Esophagus muscularis mucosa (tissue), 4 donors: Measurements from ENCODE around the gene UBE2I. TPM values are rescaled to one million over a fixed set of nuclear protein-coding genes. Genes with fewer than 3 reads are reported as not detected.

Source experiments
- DNase-seq: peaks from one replicate; pipeline ENCODE4 v3.0.0-alpha.2; 2017; ENCODE audit errors: extremely low spot score
- H3K27ac ChIP-seq, 4 donors: fragments of 200-600 bp; sonication (generic); replicated peaks in 1 of 4; 1 replicate in 3 of 4; 2 replicates in 1 of 4; pipeline ENCODE4 v1.5.1; 2016 to 2019; ENCODE audit warnings: mild to moderate bottlenecking in 1 of 4
- H3K27me3 ChIP-seq, 4 donors: fragments of 200-600 bp; sonication (generic); one replicate each; pipeline versions ENCODE4 v1.5.1 to v1.6.0; 2016 to 2019
- H3K36me3 ChIP-seq, 4 donors: fragments of 200-600 bp; sonication (generic); one replicate each; pipeline ENCODE4 v1.5.1; 2016 to 2019
- H3K4me1 ChIP-seq, 4 donors: fragments of 200-600 bp; sonication (generic); one replicate each; pipeline ENCODE4 v1.5.1; 2016 to 2019
- H3K4me3 ChIP-seq, 4 donors: fragments of 200-600 bp; sonication (generic); 1 replicate in 2 of 4; 2 replicates in 2 of 4; pipeline ENCODE4 v1.5.1; 2016 to 2019; ENCODE audit warnings: mild to moderate bottlenecking in 4 of 4, moderate library complexity in 1 of 4
- H3K9me3 ChIP-seq, 4 donors: fragments of 200-600 bp; sonication (generic); 1 replicate in 3 of 4; 2 replicates in 1 of 4; pipeline ENCODE4 v1.5.1; 2016 to 2019
- CTCF ChIP-seq, 3 experiments: fragments of 200-600 bp in 2 of 3; fragments of 450-650 bp in 1 of 3; sonication (generic) in 2 of 3; IDR thresholded peaks; one replicate each; pipeline ENCODE4 v1.5.1; 2017 to 2019; ENCODE audit warnings: antibody characterized with exemption in 3 of 3, mild to moderate bottlenecking in 2 of 3, moderate library complexity in 1 of 3
- EP300 ChIP-seq: sonication (generic); formaldehyde crosslinking; IDR thresholded peaks from one replicate; pipeline ENCODE4 v1.6.1; 2017; ENCODE audit warnings: antibody characterized with exemption
- POLR2A ChIP-seq: fragments of 450-650 bp; IDR thresholded peaks from one replicate; pipeline ENCODE4 v1.6.1; 2017; ENCODE audit warnings: antibody characterized with exemption, moderate library complexity, mild to moderate bottlenecking, low read depth
- POLR2AphosphoS5 ChIP-seq, 2 donors: sonication (generic); formaldehyde crosslinking; IDR thresholded peaks; one replicate each; pipeline ENCODE4 v1.6.1; 2017; ENCODE audit warnings: antibody characterized with exemption in 2 of 2
- WGBS: methylation state at CpG from one replicate; pipeline ENCODE4 v1.1.5; 2018; 5-methylcytosine and 5-hydroxymethylcytosine counted together
- intact Hi-C: fragments of 100-400 bp; cut with DNase I; formaldehyde crosslinking; loops from one replicate; pipeline ENCODE4 v1.15.1; 2023
- total RNA-seq, 4 donors: library from RNA; depleted of rRNA; stranded (reverse); fragments of >200 nt; gene quantifications; one replicate each; pipeline versions ENCODE4 v1.1.0 to v1.2.1, GENCODE V29; 2016

UBE2I gene
- total RNA-seq, 4 donors from 2014 or later = 42.8 to 70.5 (median 63.9) TPM

- Histone ChIP-seq H3K4me1 (peaks cover 28 to 71% (median 50%) of the 10 kb centered on the region in 4 donors), H3K9me3 (no peaks in the 10 kb centered on the region), H3K27ac (no peak overlapping the region)
Measured at GRCh38 chr16:1354815-1355540, 45.5 kb downstream of the UBE2I start.

GRCh38 chr16:1355591-1355990 lies 46.2 kb downstream of the UBE2I start:
- intact Hi-C loops = no loop called here
- no peak overlapping the region for H3K27ac ChIP-seq
- no peaks in the 10 kb centered on the region for H3K27me3 ChIP-seq
- whole genome bisulfite sequencing = 82% methylated on average over 12 of the region's 15 CpGs
- TF ChIP-seq EP300 = no peak
- TF ChIP-seq POLR2AphosphoS5 (IDR thresholded peaks at IDR 0.05) = no peak
- no peak for TF ChIP-seq CTCF (IDR thresholded peaks at IDR 0.05)
- TF ChIP-seq POLR2A = no peak
- peaks cover 0 to 28% (median 19%) of the 10 kb centered on the region in 4 donors for H3K36me3 ChIP-seq
- no peak for DNase-seq
- no peak overlapping the region for H3K4me3 ChIP-seq
- no peaks in the 10 kb centered on the region for H3K9me3 ChIP-seq
- peaks cover 23 to 64% (median 44%) of the 10 kb centered on the region in 4 donors for H3K4me1 ChIP-seq

More at GRCh38 chr16:1354815-1355540, 45.5 kb downstream of the UBE2I start:
- WGBS = 88% methylated on average over 49 of the region's 49 CpGs
- Histone ChIP-seq H3K36me3 (peaks cover 3 to 27% (median 20%) of the 10 kb centered on the region in 4 donors), H3K27me3 (no peaks in the 10 kb centered on the region), H3K4me3 (no peak overlapping the region)
- intact Hi-C loops = no loop called here
- TF ChIP-seq EP300 (no peak), POLR2AphosphoS5 (IDR thresholded peaks at IDR 0.05) (no peak), CTCF (IDR thresholded peaks at IDR 0.05) (no peak), POLR2A (no peak)
- no peak for DNase-seq

- DNase-seq = no peak
- no peaks in the 10 kb centered on the region for H3K27me3 ChIP-seq
- TF ChIP-seq EP300 = no peak
- TF ChIP-seq POLR2A = no peak
- no peak for TF ChIP-seq POLR2AphosphoS5 (IDR thresholded peaks at IDR 0.05)
- TF ChIP-seq CTCF (IDR thresholded peaks at IDR 0.05) = no peak
- peaks cover 0 to 35% (median 26%) of the 10 kb centered on the region in 4 donors for H3K36me3 ChIP-seq
- no peaks in the 10 kb centered on the region for H3K9me3 ChIP-seq
- H3K27ac ChIP-seq = no peak overlapping the region
- WGBS = 90% methylated on average over 6 of the region's 33 CpGs
- peaks cover 17 to 57% (median 37%) of the 10 kb centered on the region in 4 donors for H3K4me1 ChIP-seq
- no peak overlapping the region for H3K4me3 ChIP-seq
- intact Hi-C loops = no loop called here
Measured at GRCh38 chr16:1356061-1356900, 46.8 kb downstream of the UBE2I start.

GRCh38 chr16:1357906-1358566 lies 48.6 kb downstream of the UBE2I start:
- intact Hi-C loops = no loop called here
- peaks cover 14 to 52% (median 44%) of the 10 kb centered on the region in 4 donors for H3K36me3 ChIP-seq

More at GRCh38 chr16:1357906-1358566, 48.6 kb downstream of the UBE2I start:
- H3K27ac ChIP-seq = no peak overlapping the region
- no peak for DNase-seq
- no peaks in the 10 kb centered on the region for H3K27me3 ChIP-seq
- TF ChIP-seq POLR2AphosphoS5 (IDR thresholded peaks at IDR 0.05) (no peak), POLR2A (no peak), EP300 (no peak), CTCF (IDR thresholded peaks at IDR 0.05) (no peak)
- 82% methylated on average over 11 of the region's 19 CpGs for WGBS
- H3K4me1 ChIP-seq = peaks cover 9 to 45% (median 26%) of the 10 kb centered on the region in 4 donors
- no peak overlapping the region for H3K4me3 ChIP-seq
- H3K9me3 ChIP-seq = no peaks in the 10 kb centered on the region
